Stimulated activated CD8-positive, alpha-beta memory T cell treated with anti-CD3 and anti-CD28 coated beads, Interleukin-7, amount 100 ng/mL, for 4 hours (primary cell): ENCODE data around the gene STUB1.

ENCODE experiments used
- DNase-seq, 2 donors: peaks; one replicate each; pipeline ENCODE4 v3.0.0-alpha.2; 2020; ENCODE audit warnings: low read depth in 2 of 2

STUB1 gene

DNA sequence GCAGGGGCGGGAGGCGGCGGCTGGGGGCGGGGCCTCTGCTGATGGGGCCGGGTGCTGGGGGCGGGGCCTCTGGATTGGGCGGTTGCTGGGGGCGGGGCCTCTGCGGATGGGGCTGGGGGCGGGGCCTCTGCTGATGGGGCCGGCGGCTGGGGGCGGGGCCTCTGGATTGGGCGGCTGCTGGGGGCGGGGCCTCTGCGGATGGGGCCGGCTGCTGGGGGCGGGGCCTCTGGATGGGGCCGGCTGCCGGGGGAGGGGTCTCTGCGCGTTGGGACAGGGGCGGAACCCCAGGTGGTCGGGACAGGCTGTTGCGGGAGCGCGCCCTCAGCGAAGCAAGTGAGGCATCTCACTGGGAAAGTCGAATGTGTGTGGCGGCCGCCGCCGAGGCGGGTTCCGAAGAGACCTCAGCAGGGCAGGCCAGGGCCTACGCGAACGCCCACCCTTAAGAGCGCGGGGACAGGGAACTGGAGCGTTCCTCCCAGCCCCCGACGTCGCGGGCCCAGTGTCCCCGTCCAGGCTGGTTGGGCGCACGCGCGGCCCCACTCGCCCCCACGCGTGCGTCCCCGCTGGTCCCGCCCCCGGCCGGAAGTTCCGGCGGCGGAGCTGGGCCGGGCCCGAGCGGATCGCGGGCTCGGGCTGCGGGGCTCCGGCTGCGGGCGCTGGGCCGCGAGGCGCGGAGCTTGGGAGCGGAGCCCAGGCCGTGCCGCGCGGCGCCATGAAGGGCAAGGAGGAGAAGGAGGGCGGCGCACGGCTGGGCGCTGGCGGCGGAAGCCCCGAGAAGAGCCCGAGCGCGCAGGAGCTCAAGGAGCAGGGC is at the start of gene STUB1:
TSS of gene STUB1 (plus strand) at position 597 of the 811 bp plus-strand sequence. CDS start at position 713, 116 bp downstream.
- peak; percentile 74 to 85 for DNase-seq

DNA sequence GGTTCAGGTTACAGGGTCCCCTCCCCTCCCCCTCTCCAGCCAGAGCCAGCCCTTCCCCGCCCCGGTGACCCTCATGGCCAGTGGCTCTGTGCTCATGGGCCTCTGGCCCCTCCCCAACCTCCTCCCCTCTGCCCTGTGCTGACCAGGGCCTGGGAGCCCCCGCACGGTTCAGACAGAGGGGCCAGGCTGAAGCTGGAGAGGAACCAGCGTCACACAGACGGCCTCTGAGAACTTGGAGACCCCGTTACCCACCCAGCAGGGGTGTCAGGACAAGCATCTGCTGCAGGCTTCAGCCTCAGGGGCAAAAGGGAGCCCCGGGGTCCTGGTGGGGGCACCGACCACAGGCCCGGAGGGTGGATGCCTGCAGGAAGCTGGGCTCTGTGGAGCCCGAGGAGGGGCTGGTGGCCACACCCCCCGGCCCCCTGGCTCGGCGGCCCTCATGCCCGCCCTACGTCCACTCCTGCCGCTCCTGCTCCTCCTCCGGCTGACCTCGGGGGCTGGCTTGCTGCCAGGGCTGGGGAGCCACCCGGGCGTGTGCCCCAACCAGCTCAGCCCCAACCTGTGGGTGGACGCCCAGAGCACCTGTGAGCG is 49.3 kb upstream of the STUB1 start, which contains the start of gene WFIKKN1:
TSS of gene WFIKKN1 (plus strand) at position 171 of the 591 bp plus-strand sequence. CDS start at position 440, 269 bp downstream.
- no peak for DNase-seq

- no peak for DNase-seq
Observed at GRCh38 chr16:631808-632358, 48.3 kb upstream of the STUB1 start.

DNA sequence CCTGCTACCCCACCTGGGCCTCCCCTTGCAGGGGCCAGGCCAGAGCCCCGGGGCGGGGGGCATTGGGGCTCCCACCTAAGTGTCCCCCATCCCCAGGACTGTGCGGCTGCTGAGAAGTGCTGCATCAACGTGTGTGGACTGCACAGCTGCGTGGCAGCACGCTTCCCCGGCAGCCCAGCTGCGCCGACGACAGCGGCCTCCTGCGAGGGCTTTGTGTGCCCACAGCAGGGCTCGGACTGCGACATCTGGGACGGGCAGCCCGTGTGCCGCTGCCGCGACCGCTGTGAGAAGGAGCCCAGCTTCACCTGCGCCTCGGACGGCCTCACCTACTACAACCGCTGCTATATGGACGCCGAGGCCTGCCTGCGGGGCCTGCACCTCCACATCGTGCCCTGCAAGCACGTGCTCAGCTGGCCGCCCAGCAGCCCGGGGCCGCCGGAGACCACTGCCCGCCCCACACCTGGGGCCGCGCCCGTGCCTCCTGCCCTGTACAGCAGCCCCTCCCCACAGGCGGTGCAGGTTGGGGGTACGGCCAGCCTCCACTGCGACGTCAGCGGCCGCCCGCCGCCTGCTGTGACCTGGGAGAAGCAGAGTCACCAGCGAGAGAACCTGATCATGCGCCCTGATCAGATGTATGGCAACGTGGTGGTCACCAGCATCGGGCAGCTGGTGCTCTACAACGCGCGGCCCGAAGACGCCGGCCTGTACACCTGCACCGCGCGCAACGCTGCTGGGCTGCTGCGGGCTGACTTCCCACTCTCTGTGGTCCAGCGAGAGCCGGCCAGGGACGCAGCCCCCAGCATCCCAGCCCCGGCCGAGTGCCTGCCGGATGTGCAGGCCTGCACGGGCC is 47.5 kb upstream of the STUB1 start:
- DNase-seq: no peak

- no peak for DNase-seq
Observed at GRCh38 chr16:633336-634050, 46.7 kb upstream of the STUB1 start.

DNA sequence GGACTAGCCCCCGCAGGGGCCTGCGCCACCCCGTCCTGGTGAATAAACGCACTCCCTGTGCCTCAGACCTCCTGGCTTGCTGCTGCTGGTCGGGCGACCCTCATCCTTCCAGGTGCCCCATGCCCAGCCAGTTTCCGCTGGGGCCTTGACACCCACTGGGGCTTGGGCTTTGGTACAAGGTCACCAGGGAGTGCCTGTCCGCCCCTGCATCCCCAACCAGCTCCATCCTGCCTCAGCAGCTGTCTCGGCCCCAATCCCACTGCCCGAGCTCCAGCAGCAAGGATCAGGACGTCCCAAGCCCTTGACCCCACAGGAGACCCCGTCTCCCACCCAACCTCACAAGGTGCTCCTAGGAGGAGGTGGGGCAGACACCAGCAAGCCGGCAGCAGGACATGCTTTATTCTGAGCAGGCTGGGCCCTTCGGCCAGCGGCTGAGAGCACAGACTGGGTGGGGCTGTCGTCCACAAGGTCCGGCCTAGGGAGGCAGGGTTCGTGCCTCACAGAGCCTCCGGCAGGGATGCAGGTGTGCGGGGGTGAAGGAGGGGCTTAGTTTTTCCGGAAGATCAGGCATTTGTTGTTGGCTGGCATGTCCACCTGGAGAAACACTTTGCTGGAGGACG is 46.0 kb upstream of the STUB1 start:
- DNase-seq: no peak

GRCh38 chr16:634996-635395 is 45.2 kb upstream of the STUB1 start:
- no peak for DNase-seq

DNA sequence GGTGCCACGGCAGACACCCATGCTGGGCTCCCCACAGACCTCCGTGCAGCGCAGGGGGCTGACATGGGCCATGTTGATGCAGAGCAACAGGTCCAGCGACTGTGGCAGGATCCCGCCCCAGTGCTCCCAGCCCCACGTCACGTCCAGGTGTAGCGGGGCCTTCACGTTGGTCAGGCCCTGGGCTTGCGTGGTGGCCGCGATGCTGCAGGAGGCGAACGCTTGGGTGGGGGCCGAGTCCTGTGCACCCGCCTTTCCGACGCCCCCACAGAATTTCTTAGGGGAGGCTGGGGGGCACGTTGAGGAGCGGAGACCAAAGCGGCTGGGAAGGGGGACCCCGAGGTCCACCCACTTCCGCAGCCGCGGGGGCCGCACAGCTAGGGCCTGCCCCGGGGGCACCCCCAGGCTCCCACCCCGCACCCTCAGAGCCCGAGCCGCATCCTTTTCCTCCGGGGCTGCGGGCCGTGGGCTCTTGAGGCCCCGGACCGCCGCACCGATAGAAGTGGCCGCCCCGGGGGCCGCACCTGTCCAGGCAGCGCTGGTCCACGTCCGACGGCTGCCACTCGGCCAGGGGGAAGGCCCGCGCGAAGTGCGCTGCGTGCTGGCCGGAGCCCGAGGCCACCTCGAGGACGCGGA is 44.5 kb upstream of the STUB1 start:
- DNase-seq: no peak

DNA sequence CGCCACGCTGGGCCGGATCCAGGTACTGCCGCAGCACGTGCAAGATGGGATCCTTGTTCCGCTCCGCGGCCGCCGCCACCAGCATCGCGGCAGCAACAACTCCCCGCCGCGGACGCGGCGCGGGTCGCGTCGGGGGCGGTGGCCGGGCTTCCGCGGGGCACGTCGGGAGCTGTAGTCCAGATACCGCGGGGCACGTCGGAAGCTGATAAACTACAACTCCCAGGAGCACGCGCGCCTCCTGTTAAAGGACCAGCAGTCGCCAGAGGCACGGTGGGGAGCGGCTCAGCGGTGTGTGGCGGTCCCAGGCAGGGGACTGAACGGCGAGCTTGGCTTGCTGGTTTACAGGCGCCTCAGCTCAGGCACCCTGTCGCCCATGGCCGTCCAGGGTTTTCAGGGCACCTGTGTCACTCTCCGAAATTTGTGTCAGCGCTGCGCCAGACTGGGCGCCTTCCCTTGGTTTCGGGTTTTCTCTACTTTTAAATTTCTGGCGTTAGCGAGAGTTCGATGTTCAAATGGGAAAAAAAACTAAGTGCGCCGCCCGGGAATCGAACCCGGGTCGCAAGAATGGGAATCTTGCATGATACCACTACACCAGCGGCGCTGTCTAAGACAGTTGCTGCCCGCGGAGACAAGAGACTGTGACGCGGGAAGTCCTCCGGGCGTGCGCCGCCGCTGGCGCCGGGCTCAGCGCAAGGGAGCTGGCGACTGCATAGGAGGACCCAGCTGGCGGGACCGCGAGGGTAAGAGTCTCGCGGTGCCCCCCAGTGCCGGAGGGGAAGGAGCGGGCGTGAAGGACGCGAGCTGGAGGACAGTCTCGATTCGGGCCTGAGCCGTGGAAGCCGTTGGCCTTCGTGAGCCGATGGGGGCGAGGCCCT is 43.8 kb upstream of the STUB1 start, which contains the start of gene METTL26:
TSS of gene METTL26 (minus strand) at position 100 of the 875 bp plus-strand sequence. CDS start at position 85, 15 bp downstream.
- DNase-seq: peak; percentile 85 to 89

DNA sequence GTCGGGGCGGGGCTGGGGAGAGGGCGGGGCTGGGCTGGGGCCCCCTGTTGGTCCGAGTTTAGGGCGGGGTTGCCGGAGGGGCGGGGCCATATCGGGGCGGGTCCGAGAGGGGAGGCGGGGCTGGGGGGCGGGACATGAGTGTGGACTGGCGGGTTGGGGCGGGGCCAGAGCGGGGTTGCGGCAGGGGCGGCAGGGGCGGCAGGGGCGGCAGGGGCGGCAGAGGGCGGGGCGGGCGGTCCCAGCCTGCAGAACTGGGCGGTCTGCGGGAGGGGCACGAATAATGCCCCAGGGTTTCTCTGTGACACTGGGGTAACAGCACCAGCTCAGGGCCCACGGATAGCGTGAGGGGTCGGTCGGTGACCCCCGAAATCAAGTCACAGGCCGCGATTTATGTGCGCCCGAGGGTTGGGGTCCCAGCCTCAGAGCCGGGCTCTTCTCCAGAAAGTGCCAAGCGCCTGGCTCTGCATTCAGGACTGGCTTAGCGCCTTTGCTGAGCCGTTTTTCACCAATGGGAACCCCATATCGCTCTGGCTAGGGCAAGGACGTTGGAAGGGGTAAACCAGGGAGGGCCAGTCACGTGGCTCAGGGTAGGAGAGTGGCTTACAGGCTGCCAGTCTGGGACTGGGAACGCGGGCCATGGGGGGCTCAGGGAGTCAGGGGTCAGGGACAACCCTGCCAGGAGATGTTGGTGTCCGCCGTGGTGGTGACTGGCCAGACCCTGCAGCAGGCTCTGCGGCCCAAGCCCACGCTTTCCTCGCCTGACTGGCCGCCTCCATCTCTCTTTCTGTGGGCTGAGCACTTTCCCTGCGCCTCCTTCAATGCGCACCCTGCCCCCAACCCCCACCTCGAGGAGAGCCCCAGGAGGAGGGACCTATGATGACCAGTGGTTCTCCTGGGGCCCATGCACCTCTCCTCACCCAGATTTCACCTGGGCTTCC is 42.9 kb upstream of the STUB1 start:
- peak; percentile 79 to 81 for DNase-seq

- no peak for DNase-seq
Observed at GRCh38 chr16:638034-638543, 42.1 kb upstream of the STUB1 start.

- no peak for DNase-seq
Observed at GRCh38 chr16:638836-639235, 41.4 kb upstream of the STUB1 start.

GRCh38 chr16:640614-641013 is 39.6 kb upstream of the STUB1 start:
- no peak for DNase-seq

DNA sequence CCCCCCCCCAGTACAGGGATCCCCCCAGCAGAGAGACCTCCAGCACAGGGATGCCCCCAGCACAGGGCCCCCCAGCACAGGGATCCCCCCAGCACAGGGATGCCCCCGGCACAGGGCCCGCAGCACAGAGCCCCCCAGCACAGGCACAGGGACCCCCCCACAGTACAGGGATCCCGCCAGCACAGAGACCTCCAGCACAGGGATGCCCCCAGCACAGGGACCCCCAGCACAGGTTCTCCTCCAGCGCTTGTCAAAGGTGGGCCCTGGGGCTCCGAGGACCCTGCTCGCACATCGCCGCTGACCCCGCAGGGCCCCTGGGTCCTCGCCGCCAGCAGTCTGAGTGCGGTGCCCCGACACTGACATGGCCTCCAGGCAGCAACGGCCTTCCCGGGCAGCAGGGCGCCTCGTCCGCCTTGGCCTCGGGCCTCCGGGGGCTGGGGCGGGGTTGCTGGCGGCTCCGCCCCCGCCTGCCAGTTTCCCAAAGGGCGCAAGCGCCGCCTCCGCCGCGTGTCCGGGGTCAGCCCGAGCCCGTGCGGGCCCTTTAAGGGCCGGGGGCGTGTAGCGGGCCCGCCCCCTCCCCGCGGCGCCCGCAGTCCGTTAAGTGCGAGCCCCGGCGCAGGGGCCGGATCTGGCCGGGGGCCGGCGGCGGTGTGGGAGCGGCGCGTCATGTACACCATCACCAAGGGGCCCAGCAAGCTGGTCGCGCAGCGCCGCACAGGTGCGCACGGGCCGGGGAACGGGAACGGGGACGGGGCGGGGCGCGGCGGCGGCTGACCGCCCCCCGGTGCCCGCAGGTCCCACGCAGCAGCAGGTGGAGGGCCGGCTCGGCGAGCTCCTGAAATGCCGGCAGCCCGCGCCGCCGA is 38.7 kb upstream of the STUB1 start, which contains the start of gene MCRIP2:
TSS of gene MCRIP2 (plus strand) at position 503 of the 863 bp plus-strand sequence. CDS start at position 667, 164 bp downstream.
- peak; percentile 25 to 63 for DNase-seq

DNA sequence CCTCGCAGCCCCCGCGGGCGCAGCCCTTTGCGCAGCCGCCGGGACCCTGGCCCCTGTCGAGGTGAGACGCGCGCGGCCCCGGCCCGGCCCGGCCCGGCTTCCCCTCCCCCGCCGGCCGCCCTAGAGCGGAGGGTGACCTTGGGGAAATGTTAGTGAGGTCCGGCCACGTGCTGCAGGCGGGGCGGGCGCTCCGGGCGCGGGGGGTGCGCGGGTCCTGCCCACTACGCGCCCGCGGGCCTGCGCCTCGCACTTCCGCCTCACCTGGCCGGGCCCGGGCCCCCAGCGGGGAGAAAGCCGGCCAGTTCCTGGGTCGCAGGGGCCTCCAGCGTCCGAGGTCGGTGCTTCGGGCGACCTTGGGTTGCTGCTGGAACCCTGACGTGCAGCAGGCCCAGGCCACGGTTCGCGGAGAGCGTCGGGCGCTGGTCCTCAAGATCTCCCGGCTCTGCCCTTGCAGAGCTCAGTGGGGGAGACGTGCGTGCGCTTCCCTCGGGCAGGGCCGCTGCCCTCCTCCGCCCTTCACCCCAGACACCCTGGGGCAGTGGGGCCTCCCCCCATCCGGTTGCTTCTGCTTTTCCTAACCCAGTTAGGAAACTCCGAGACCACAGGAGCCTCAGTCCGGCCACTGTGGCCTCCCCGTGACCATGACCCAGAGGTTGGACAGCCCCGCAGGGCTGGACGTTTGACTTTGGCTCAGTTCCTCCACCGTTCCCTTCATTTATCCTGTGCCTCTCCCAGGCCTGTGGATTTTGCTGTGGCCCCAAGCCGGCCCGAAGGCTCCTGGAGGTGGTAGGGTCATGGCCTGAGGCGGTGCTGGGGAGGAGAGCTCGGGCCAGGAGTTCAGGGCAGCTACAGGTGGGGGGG is 37.8 kb upstream of the STUB1 start:
- DNase-seq: no peak

DNA sequence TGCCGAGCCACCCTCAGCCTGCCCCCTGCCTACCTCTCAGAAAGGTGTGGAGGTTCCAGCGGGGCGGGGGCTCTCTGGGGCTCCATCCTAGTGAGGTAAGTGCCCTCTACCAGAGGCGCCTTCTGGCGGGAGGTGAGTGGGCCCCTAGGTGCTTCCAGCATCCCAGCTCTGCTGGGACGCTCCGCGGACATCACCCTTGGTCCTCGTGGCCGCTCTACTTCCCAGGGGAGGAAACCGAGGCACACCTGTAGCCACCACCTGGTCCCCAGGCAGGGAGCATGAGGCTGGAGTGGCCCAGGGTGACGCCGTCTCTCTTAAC is 37.2 kb upstream of the STUB1 start:
- no peak for DNase-seq
